GM12874 (cell line): Measurements from ENCODE around the gene KCNA1.

Source experiments
- TF ChIP-seq, protein P1 (sequence below): IDR thresholded peaks from 2 replicates; pipeline ENCODE4 v1.5.1; 2011; ENCODE audit warnings: low read depth, mild to moderate bottlenecking, control low read depth, low read length, moderate library complexity; ENCODE audit not compliant: insufficient read depth

The KCNA1 gene

DNA sequence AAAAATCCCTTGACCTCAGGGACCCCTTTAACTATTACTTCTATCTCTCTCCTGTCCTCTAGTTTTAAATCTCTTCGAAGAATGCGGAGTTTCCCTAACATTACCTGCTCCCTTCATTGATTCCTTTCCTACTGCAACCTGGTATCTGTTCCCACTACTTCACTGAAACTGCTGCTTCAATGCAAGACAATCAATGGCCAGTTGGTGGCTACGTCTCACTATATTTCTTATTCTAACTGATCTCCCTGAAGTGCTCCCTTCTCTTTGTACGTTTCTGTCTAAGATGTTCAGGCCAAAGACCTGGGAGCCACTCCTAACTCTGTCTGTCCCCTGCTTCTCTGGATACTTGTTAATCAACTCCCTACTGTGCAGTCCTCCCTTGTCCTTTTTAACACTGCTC lies 10.3 kb upstream of the KCNA1 start:
- TF ChIP-seq, protein P1, sequence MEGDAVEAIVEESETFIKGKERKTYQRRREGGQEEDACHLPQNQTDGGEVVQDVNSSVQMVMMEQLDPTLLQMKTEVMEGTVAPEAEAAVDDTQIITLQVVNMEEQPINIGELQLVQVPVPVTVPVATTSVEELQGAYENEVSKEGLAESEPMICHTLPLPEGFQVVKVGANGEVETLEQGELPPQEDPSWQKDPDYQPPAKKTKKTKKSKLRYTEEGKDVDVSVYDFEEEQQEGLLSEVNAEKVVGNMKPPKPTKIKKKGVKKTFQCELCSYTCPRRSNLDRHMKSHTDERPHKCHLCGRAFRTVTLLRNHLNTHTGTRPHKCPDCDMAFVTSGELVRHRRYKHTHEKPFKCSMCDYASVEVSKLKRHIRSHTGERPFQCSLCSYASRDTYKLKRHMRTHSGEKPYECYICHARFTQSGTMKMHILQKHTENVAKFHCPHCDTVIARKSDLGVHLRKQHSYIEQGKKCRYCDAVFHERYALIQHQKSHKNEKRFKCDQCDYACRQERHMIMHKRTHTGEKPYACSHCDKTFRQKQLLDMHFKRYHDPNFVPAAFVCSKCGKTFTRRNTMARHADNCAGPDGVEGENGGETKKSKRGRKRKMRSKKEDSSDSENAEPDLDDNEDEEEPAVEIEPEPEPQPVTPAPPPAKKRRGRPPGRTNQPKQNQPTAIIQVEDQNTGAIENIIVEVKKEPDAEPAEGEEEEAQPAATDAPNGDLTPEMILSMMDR = peak; percentile 22; the same call in 1 of the 2 replicates

GRCh38 chr12:4900327-4900726 lies 9.4 kb upstream of the KCNA1 start:
- TF ChIP-seq, protein P1 = no peak

DNA sequence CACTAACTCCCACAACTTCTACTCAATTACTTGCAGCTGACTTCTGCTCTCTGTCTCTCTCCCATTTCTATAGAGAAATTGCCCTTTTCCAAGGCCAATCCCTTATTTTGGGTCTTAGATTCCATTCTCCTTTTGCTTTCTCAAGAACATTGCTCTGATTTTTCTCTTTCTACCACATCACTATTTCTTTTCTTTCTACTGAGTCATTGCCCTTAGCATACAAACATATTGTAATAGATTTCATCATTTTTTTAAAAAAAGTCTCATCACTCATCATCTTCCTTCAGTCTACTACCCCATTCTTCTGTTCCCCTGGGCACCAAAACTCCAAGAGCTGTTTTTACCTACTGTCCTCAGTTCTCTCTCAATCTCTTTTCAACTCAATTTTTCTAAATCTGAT lies 4.4 kb upstream of the KCNA1 start:
- TF ChIP-seq, protein P1 = no peak

- TF ChIP-seq, protein P1 = peak; percentile 34
Observed at GRCh38 chr12:4908684-4909409, 858 bp upstream of the KCNA1 start.

DNA sequence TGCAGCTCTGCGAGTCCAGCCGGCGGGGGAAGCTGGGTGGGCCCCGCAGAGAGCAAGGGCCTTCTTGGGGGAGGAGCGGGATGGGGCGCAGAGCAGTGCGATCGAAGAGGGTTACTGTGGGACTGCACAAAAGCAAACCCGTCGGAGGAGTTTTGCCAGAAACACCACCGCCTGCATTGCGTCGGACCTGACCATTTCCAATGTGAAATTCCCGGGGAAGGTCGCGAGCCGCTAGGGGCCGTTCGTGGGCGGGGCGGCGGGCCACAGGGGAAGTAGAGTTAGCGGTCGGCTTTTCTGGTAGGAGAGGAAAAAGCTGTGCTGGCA lies 333 bp upstream of the KCNA1 start:
- TF ChIP-seq, protein P1 = no peak

GRCh38 chr12:4910502-4911315 lies 1.0 kb downstream of the KCNA1 start:
- TF ChIP-seq, protein P1 = no peak

- TF ChIP-seq, protein P1 = no peak
Observed at GRCh38 chr12:4911316-4911994, 1.8 kb downstream of the KCNA1 start.
